ENCODE measurements around the gene CEP83. TPM values are rescaled to one million over a fixed set of nuclear protein-coding genes. Genes with fewer than 3 reads are reported as not detected.

The CEP83 gene
- total and polyA plus RNA-seq, 4 donors = 19.5 to 25.8 (median 21.9) TPM

GRCh38 chr12:94267537-94267872 lies 192.2 kb downstream of the CEP83 start:
- Histone ChIP-seq H3K9me3 (ENCODE audit: control insufficient read depth, insufficient read depth, low read length) (no peaks in the 10 kb centered on the region), H3K36me3 (ENCODE audit: control insufficient read depth, insufficient read depth, low read length) (peaks cover 9% of the 10 kb centered on the region), H3K27ac (ENCODE audit: low read depth, low read length) (no peak overlapping the region), H3K4me1 (ENCODE audit: control insufficient read depth, insufficient read depth, low read length) (peaks cover 18% of the 10 kb centered on the region), H3K4me3 (ENCODE audit: low read depth, low read length) (no peak overlapping the region), H3K27me3 (ENCODE audit: control insufficient read depth, insufficient read depth, low read length) (no peaks in the 10 kb centered on the region)
- no CpG with 5 or more reads among the region's 3 CpGs for WGBS (ENCODE audit: insufficient coverage)
- no peak for DNase-seq (ENCODE audit: low read depth in 4 of 6, low spot score in 6 of 6)

- peaks cover 12% of the 10 kb centered on the region for H3K36me3 ChIP-seq (ENCODE audit: control insufficient read depth, insufficient read depth, low read length)
- no peak overlapping the region for H3K27ac ChIP-seq (ENCODE audit: low read depth, low read length)
- no peak overlapping the region for H3K4me3 ChIP-seq (ENCODE audit: low read depth, low read length)
- 84% methylated on average over 6 of the region's 11 CpGs for WGBS (ENCODE audit: insufficient coverage)
- no peaks in the 10 kb centered on the region for H3K27me3 ChIP-seq (ENCODE audit: control insufficient read depth, insufficient read depth, low read length)
- peaks cover 24% of the 10 kb centered on the region for H3K4me1 ChIP-seq (ENCODE audit: control insufficient read depth, insufficient read depth, low read length)
- H3K9me3 ChIP-seq (ENCODE audit: control insufficient read depth, insufficient read depth, low read length) = no peaks in the 10 kb centered on the region
- DNase-seq (ENCODE audit: low read depth in 4 of 6, low spot score in 6 of 6) = no peak
These were observed 192.7 kb downstream of the CEP83 start for GRCh38 chr12:94266796-94267536.

- peaks cover 12% of the 10 kb centered on the region for H3K36me3 ChIP-seq (ENCODE audit: control insufficient read depth, insufficient read depth, low read length)
- H3K27me3 ChIP-seq (ENCODE audit: control insufficient read depth, insufficient read depth, low read length) = no peaks in the 10 kb centered on the region
- no peak overlapping the region for H3K27ac ChIP-seq (ENCODE audit: low read depth, low read length)
- peaks cover 25% of the 10 kb centered on the region for H3K4me1 ChIP-seq (ENCODE audit: control insufficient read depth, insufficient read depth, low read length)
- DNase-seq (ENCODE audit: low read depth in 4 of 6, low spot score in 6 of 6) = no peak
- 79% methylated on average over 12 of the region's 14 CpGs for WGBS (ENCODE audit: insufficient coverage)
- no peaks in the 10 kb centered on the region for H3K9me3 ChIP-seq (ENCODE audit: control insufficient read depth, insufficient read depth, low read length)
- H3K4me3 ChIP-seq (ENCODE audit: low read depth, low read length) = no peak overlapping the region
These were observed 193.5 kb downstream of the CEP83 start for GRCh38 chr12:94265966-94266745.

- no peak for DNase-seq (ENCODE audit: low read depth in 4 of 6, low spot score in 6 of 6)
- no peaks in the 10 kb centered on the region for H3K27me3 ChIP-seq (ENCODE audit: control insufficient read depth, insufficient read depth, low read length)
- H3K9me3 ChIP-seq (ENCODE audit: control insufficient read depth, insufficient read depth, low read length) = no peaks in the 10 kb centered on the region
- H3K4me1 ChIP-seq (ENCODE audit: control insufficient read depth, insufficient read depth, low read length) = peaks cover 27% of the 10 kb centered on the region
- peaks cover 14% of the 10 kb centered on the region for H3K36me3 ChIP-seq (ENCODE audit: control insufficient read depth, insufficient read depth, low read length)
- no peak overlapping the region for H3K4me3 ChIP-seq (ENCODE audit: low read depth, low read length)
- no peak overlapping the region for H3K27ac ChIP-seq (ENCODE audit: low read depth, low read length)
- WGBS (ENCODE audit: insufficient coverage) = no CpG with 5 or more reads among the region's 7 CpGs
These were observed 194.1 kb downstream of the CEP83 start for GRCh38 chr12:94265539-94265938.

GRCh38 chr12:94264736-94265485 lies 194.8 kb downstream of the CEP83 start:
- Histone ChIP-seq H3K27me3 (ENCODE audit: control insufficient read depth, insufficient read depth, low read length) (no peaks in the 10 kb centered on the region), H3K4me1 (ENCODE audit: control insufficient read depth, insufficient read depth, low read length) (peaks cover 30% of the 10 kb centered on the region), H3K27ac (ENCODE audit: low read depth, low read length) (peak overlapping the region; percentile 0), H3K9me3 (ENCODE audit: control insufficient read depth, insufficient read depth, low read length) (no peaks in the 10 kb centered on the region), H3K36me3 (ENCODE audit: control insufficient read depth, insufficient read depth, low read length) (peaks cover 18% of the 10 kb centered on the region), H3K4me3 (ENCODE audit: low read depth, low read length) (no peak overlapping the region)
- WGBS (ENCODE audit: insufficient coverage) = 67% methylated on average over 6 of the region's 19 CpGs
- peak in 1 of 6 donors; percentile 91 for DNase-seq (ENCODE audit: low read depth in 4 of 6, low spot score in 6 of 6)

- Histone ChIP-seq H3K9me3 (ENCODE audit: control insufficient read depth, insufficient read depth, low read length) (no peaks in the 10 kb centered on the region), H3K4me3 (ENCODE audit: low read depth, low read length) (no peak overlapping the region), H3K36me3 (ENCODE audit: control insufficient read depth, insufficient read depth, low read length) (peaks cover 22% of the 10 kb centered on the region), H3K4me1 (ENCODE audit: control insufficient read depth, insufficient read depth, low read length) (peaks cover 30% of the 10 kb centered on the region), H3K27me3 (ENCODE audit: control insufficient read depth, insufficient read depth, low read length) (no peaks in the 10 kb centered on the region), H3K27ac (ENCODE audit: low read depth, low read length) (peak overlapping the region; percentile 0)
- DNase-seq (ENCODE audit: low read depth in 4 of 6, low spot score in 6 of 6) = no peak
- 68% methylated on average over 17 of the region's 20 CpGs for WGBS (ENCODE audit: insufficient coverage)
These were observed 195.6 kb downstream of the CEP83 start for GRCh38 chr12:94263905-94264561.

- DNase-seq (ENCODE audit: low read depth in 4 of 6, low spot score in 6 of 6) = no peak
- H3K27ac ChIP-seq (ENCODE audit: low read depth, low read length) = peak overlapping the region; percentile 85
These were observed 196.5 kb downstream of the CEP83 start for GRCh38 chr12:94263011-94263811.

GRCh38 chr12:94262228-94263010 lies 197.2 kb downstream of the CEP83 start:
- peak; percentile 67 to 94 (median 73) for DNase-seq (ENCODE audit: low read depth in 4 of 6, low spot score in 6 of 6)
- Histone ChIP-seq H3K4me1 (ENCODE audit: control insufficient read depth, insufficient read depth, low read length) (peaks cover 30% of the 10 kb centered on the region), H3K27ac (ENCODE audit: low read depth, low read length) (peak overlapping the region; percentile 85), H3K36me3 (ENCODE audit: control insufficient read depth, insufficient read depth, low read length) (peaks cover 22% of the 10 kb centered on the region), H3K4me3 (ENCODE audit: low read depth, low read length) (peak overlapping the region; percentile 24), H3K27me3 (ENCODE audit: control insufficient read depth, insufficient read depth, low read length) (no peaks in the 10 kb centered on the region), H3K9me3 (ENCODE audit: control insufficient read depth, insufficient read depth, low read length) (no peaks in the 10 kb centered on the region)
- WGBS (ENCODE audit: insufficient coverage) = 18% methylated on average over 11 of the region's 17 CpGs

More at GRCh38 chr12:94263011-94263811, 196.5 kb downstream of the CEP83 start:
- H3K36me3 ChIP-seq (ENCODE audit: control insufficient read depth, insufficient read depth, low read length) = peaks cover 22% of the 10 kb centered on the region
- H3K4me3 ChIP-seq (ENCODE audit: low read depth, low read length) = no peak overlapping the region
- peaks cover 30% of the 10 kb centered on the region for H3K4me1 ChIP-seq (ENCODE audit: control insufficient read depth, insufficient read depth, low read length)
- H3K9me3 ChIP-seq (ENCODE audit: control insufficient read depth, insufficient read depth, low read length) = no peaks in the 10 kb centered on the region
- 80% methylated on average over 1 of the region's 14 CpGs for WGBS (ENCODE audit: insufficient coverage)
- H3K27me3 ChIP-seq (ENCODE audit: control insufficient read depth, insufficient read depth, low read length) = no peaks in the 10 kb centered on the region
